ENCODE measurements around the gene TLCD3B. TPM values are rescaled to one million over a fixed set of nuclear protein-coding genes. Genes with fewer than 3 reads are reported as not detected.

The TLCD3B gene
- total RNA-seq, 1 donor from 2014 or later: 2.7 TPM

- intact Hi-C loops (cut with micrococcal nuclease): no loop called here
Measured at GRCh38 chr16:30007378-30007895, 23.6 kb downstream of the TLCD3B start.

GRCh38 chr16:30006659-30007377, 24.3 kb downstream of the TLCD3B start:
- intact Hi-C loops (cut with micrococcal nuclease): no loop called here

- intact Hi-C loops (cut with micrococcal nuclease): no loop called here
Measured at GRCh38 chr16:30006095-30006473, 25.0 kb downstream of the TLCD3B start.

- intact Hi-C loops (cut with micrococcal nuclease): no loop called here
Measured at GRCh38 chr16:30005341-30006094, 25.6 kb downstream of the TLCD3B start.

GRCh38 chr16:30004811-30005242, 26.2 kb downstream of the TLCD3B start:
- intact Hi-C loops (cut with micrococcal nuclease): no loop called here

GRCh38 chr16:30004424-30004776, 26.7 kb downstream of the TLCD3B start:
- intact Hi-C loops (cut with micrococcal nuclease): no loop called here

- intact Hi-C loops (cut with micrococcal nuclease): no loop called here
Measured at GRCh38 chr16:30003670-30004423, 27.2 kb downstream of the TLCD3B start.

GRCh38 chr16:30002614-30003346, 28.3 kb downstream of the TLCD3B start:
- intact Hi-C loops (cut with micrococcal nuclease): no loop called here

GRCh38 chr16:30000735-30001631, 30.1 kb downstream of the TLCD3B start:
- intact Hi-C loops (cut with micrococcal nuclease): no loop called here

GRCh38 chr16:29999605-30000004, 31.5 kb downstream of the TLCD3B start:
- intact Hi-C loops (cut with micrococcal nuclease): loop anchor here (5.0 kb wide), 1 partner anchor 182 kb away; the partner anchor contains the start of gene PAGR1

GRCh38 chr16:29996766-29997250, 34.3 kb downstream of the TLCD3B start:
- intact Hi-C loops (cut with micrococcal nuclease): loop anchor here (1.0 to 5.0 kb wide), 4 partner anchors 24 to 180 kb away; partner anchors contain the start of genes CDIPT, KCTD13, PAGR1 and TAOK2

GRCh38 chr16:29995911-29996765, 34.9 kb downstream of the TLCD3B start, which contains the start of gene INO80E:
INO80E (plus strand) TSS chr16:29996241; CDS start chr16:29996311, 70 bp downstream.
- intact Hi-C loops (cut with micrococcal nuclease): loop anchor here (1.0 to 5.0 kb wide), 4 partner anchors 23 to 179 kb away; partner anchors contain the start of genes CDIPT, KCTD13, PAGR1 and TAOK2

- intact Hi-C loops (cut with micrococcal nuclease): loop anchor here (5.0 kb wide), 1 partner anchor 178 kb away; the partner anchor contains the start of gene PAGR1
Measured at GRCh38 chr16:29995324-29995910, 35.7 kb downstream of the TLCD3B start, which contains the start of gene HIRIP3. HIRIP3 (minus strand) TSS chr16:29995617; CDS start chr16:29995605, 12 bp downstream.

- intact Hi-C loops (cut with micrococcal nuclease): loop anchor here (5.0 kb wide), 1 partner anchor 177 kb away; the partner anchor contains the start of gene PAGR1
Measured at GRCh38 chr16:29994600-29995323, 36.3 kb downstream of the TLCD3B start.

- intact Hi-C loops (cut with micrococcal nuclease): no loop called here
Measured at GRCh38 chr16:29993903-29994599, 37.0 kb downstream of the TLCD3B start.

GRCh38 chr16:29993191-29993902, 37.7 kb downstream of the TLCD3B start:
- intact Hi-C loops (cut with micrococcal nuclease): no loop called here
